Measurements from ENCODE around the gene ERG. TPM values are rescaled to one million over a fixed set of nuclear protein-coding genes. Genes with fewer than 3 reads are reported as not detected.

Gene ERG
- total RNA-seq, 3 donors from 2014 or later = 12.2 to 21.0 (median 14.0) TPM

- Histone ChIP-seq H3K4me1 (no peaks in the 10 kb centered on the region), H3K36me3 (no peaks in the 10 kb centered on the region), H3K9me3 (no peaks in the 10 kb centered on the region), H3K27ac (no peak overlapping the region), H3K27me3 (no peaks in the 10 kb centered on the region), H3K4me3 (no peak overlapping the region)
- no peak for TF ChIP-seq CTCF (IDR thresholded peaks at IDR 0.05)
- TF ChIP-seq POLR2A (IDR thresholded peaks at IDR 0.05) = no peak
- no peak for TF ChIP-seq POLR2AphosphoS5 (IDR thresholded peaks at IDR 0.05)
- intact Hi-C loops (cut with DNase I; ENCODE audit: low total_unique reads) = loop anchor here (10.0 kb wide), 1 partner anchor 119 kb away; no protein-coding TSS in a partner anchor
- DNase-seq (ENCODE audit: low spot score in 2 of 2) = peak in 1 of 2 donors; percentile 20
These were observed 154.6 kb downstream of the ERG start for GRCh38 chr21:38343691-38344090.

- TF ChIP-seq CTCF (IDR thresholded peaks at IDR 0.05) = no peak
- no peak for TF ChIP-seq POLR2A (IDR thresholded peaks at IDR 0.05)
- no peak for TF ChIP-seq POLR2AphosphoS5 (IDR thresholded peaks at IDR 0.05)
- no peaks in the 10 kb centered on the region for H3K4me1 ChIP-seq
- H3K27ac ChIP-seq = no peak overlapping the region
These were observed 155.5 kb downstream of the ERG start for GRCh38 chr21:38342739-38343138.

GRCh38 chr21:38341546-38342012 lies 156.7 kb downstream of the ERG start:
- intact Hi-C loops (cut with DNase I; ENCODE audit: low total_unique reads) = loop anchor here (10.0 kb wide), 1 partner anchor 117 kb away; no protein-coding TSS in a partner anchor
- TF ChIP-seq CTCF (IDR thresholded peaks at IDR 0.05) (no peak), POLR2AphosphoS5 (IDR thresholded peaks at IDR 0.05) (peak in 1 of 3 donors; percentile 64)
- Histone ChIP-seq H3K36me3 (no peaks in the 10 kb centered on the region), H3K9me3 (no peaks in the 10 kb centered on the region), H3K4me1 (no peaks in the 10 kb centered on the region), H3K27ac (no peak overlapping the region), H3K27me3 (no peaks in the 10 kb centered on the region), H3K4me3 (no peak overlapping the region)
- no peak for DNase-seq (ENCODE audit: low spot score in 2 of 2)

More at GRCh38 chr21:38342739-38343138, 155.5 kb downstream of the ERG start:
- no peaks in the 10 kb centered on the region for H3K9me3 ChIP-seq
- no peak for DNase-seq (ENCODE audit: low spot score in 2 of 2)
- no peaks in the 10 kb centered on the region for H3K27me3 ChIP-seq
- intact Hi-C loops (cut with DNase I; ENCODE audit: low total_unique reads) = loop anchor here (10.0 kb wide), 1 partner anchor 118 kb away; no protein-coding TSS in a partner anchor
- H3K4me3 ChIP-seq = no peak overlapping the region
- H3K36me3 ChIP-seq = no peaks in the 10 kb centered on the region

- H3K36me3 ChIP-seq = no peaks in the 10 kb centered on the region
- no peak for DNase-seq (ENCODE audit: low spot score in 2 of 2)
- H3K27me3 ChIP-seq = no peaks in the 10 kb centered on the region
- no peaks in the 10 kb centered on the region for H3K9me3 ChIP-seq
- TF ChIP-seq CTCF (IDR thresholded peaks at IDR 0.05) (no peak), POLR2A (IDR thresholded peaks at IDR 0.05) (no peak), POLR2AphosphoS5 (IDR thresholded peaks at IDR 0.05) (no peak)
- intact Hi-C loops (cut with DNase I; ENCODE audit: low total_unique reads) = loop anchor here (10.0 kb wide), 1 partner anchor 115 kb away; no protein-coding TSS in a partner anchor
- H3K4me3 ChIP-seq = no peak overlapping the region
- no peaks in the 10 kb centered on the region for H3K4me1 ChIP-seq
- H3K27ac ChIP-seq = no peak overlapping the region
These were observed 158.1 kb downstream of the ERG start for GRCh38 chr21:38340131-38340530.

- TF ChIP-seq CTCF (IDR thresholded peaks at IDR 0.05) = no peak
- no peak for TF ChIP-seq POLR2AphosphoS5 (IDR thresholded peaks at IDR 0.05)
- no peak for TF ChIP-seq POLR2A (IDR thresholded peaks at IDR 0.05)
- no peaks in the 10 kb centered on the region for H3K4me1 ChIP-seq
- H3K9me3 ChIP-seq = no peaks in the 10 kb centered on the region
- no peak for DNase-seq (ENCODE audit: low spot score in 2 of 2)
- H3K27ac ChIP-seq = no peak overlapping the region
- H3K4me3 ChIP-seq = no peak overlapping the region
- no peaks in the 10 kb centered on the region for H3K27me3 ChIP-seq
- no peaks in the 10 kb centered on the region for H3K36me3 ChIP-seq
- intact Hi-C loops (cut with DNase I; ENCODE audit: low total_unique reads) = no loop called here
These were observed 160.5 kb downstream of the ERG start for GRCh38 chr21:38337793-38338192.
